ENCODE data around the gene COX7B2.

The COX7B2 gene

GRCh38 chr4:46717950-46718349, 191.1 kb downstream of the COX7B2 start:
- DNase-seq (ENCODE audit: low read depth in 2 of 2): no peak

GRCh38 chr4:46715468-46715867, 193.6 kb downstream of the COX7B2 start:
- no peak for DNase-seq (ENCODE audit: low read depth in 2 of 2)

GRCh38 chr4:46698891-46699290, 210.2 kb downstream of the COX7B2 start:
- no peak for DNase-seq (ENCODE audit: low read depth in 2 of 2)
